HepG2 (cell line): Measurements from ENCODE around the gene LEP. TPM values are rescaled to one million over a fixed set of nuclear protein-coding genes. Genes with fewer than 3 reads are reported as not detected.

Source experiments
- DDIT3 ChIP-seq: sonication (generic); formaldehyde crosslinking; IDR thresholded peaks from 2 replicates; pipeline ENCODE4 v1.4.0; 2020; ENCODE audit warnings: mild to moderate bottlenecking, missing genetic modification reagents
- DNMT1 ChIP-seq: sonication (generic); formaldehyde crosslinking; IDR thresholded peaks from 2 replicates; pipeline ENCODE4 v1.5.1; 2020; ENCODE audit warnings: mild to moderate bottlenecking, missing genetic modification reagents
- GMEB2 ChIP-seq: IDR thresholded peaks from 2 replicates; pipeline ENCODE4 v1.6.1; 2016; ENCODE audit warnings: missing biosample characterization, missing genetic modification reagents, low read depth
- HMG20A ChIP-seq: IDR thresholded peaks from 2 replicates; pipeline ENCODE4 v1.6.1; 2016; ENCODE audit warnings: borderline replicate concordance
- HNF4A ChIP-seq: sonication (generic); formaldehyde crosslinking; IDR thresholded peaks from 2 replicates; pipeline ENCODE4 v1.4.0; 2020; ENCODE audit warnings: missing genetic modification reagents
- HOXA7 ChIP-seq: sonication (generic); formaldehyde crosslinking; IDR thresholded peaks from 2 replicates; pipeline ENCODE4 v1.8.1; 2022; ENCODE audit warnings: mild to moderate bottlenecking, missing genetic modification reagents, moderate library complexity
- HOXD1 ChIP-seq: sonication (generic); formaldehyde crosslinking; IDR thresholded peaks from 2 replicates; pipeline ENCODE4 v1.5.0; 2020; ENCODE audit warnings: missing genetic modification reagents
- IRF2 ChIP-seq: IDR thresholded peaks from 2 replicates; pipeline ENCODE4 v1.6.1; 2018; ENCODE audit warnings: missing genetic modification reagents, missing compliant biosample characterization
- KDM3A ChIP-seq: IDR thresholded peaks from 2 replicates; pipeline ENCODE4 v1.6.1; 2018; ENCODE audit warnings: low read depth, missing compliant biosample characterization
- MEF2D ChIP-seq: sonication (generic); formaldehyde crosslinking; IDR thresholded peaks from 2 replicates; pipeline ENCODE4 v1.5.1; 2020; ENCODE audit warnings: mild to moderate bottlenecking, missing genetic modification reagents
- MIER3 ChIP-seq: IDR thresholded peaks from 2 replicates; pipeline ENCODE4 v1.6.1; 2016; ENCODE audit warnings: missing compliant biosample characterization, borderline replicate concordance
- PATZ1 ChIP-seq: sonication (generic); formaldehyde crosslinking; IDR thresholded peaks from 2 replicates; pipeline ENCODE4 v1.4.0; 2020; ENCODE audit warnings: missing genetic modification reagents
- PAWR ChIP-seq: sonication (generic); formaldehyde crosslinking; IDR thresholded peaks from 2 replicates; pipeline ENCODE4 v1.4.0; 2020; ENCODE audit warnings: missing genetic modification reagents, mild to moderate bottlenecking, borderline replicate concordance
- RAD21 ChIP-seq: fragments of 450-650 bp; formaldehyde crosslinking; IDR thresholded peaks from 2 replicates; pipeline ENCODE4 v1.5.0; 2020; ENCODE audit warnings: mild to moderate bottlenecking
- ZBED4 ChIP-seq: sonication (generic); formaldehyde crosslinking; IDR thresholded peaks from 2 replicates; pipeline ENCODE4 v1.4.0; 2020; ENCODE audit warnings: missing genetic modification reagents, borderline replicate concordance
- ZFP36 ChIP-seq: fragments of 150-350 bp; IDR thresholded peaks from 2 replicates; pipeline ENCODE4 v1.6.1; 2018; ENCODE audit warnings: borderline replicate concordance, low read length, low read depth; ENCODE audit not compliant: partially characterized antibody
- ZNF800 ChIP-seq: sonication (generic); formaldehyde crosslinking; IDR thresholded peaks from 2 replicates; pipeline ENCODE4 v1.4.0; 2020; ENCODE audit warnings: missing genetic modification reagents
- polyA plus RNA-seq, 8 experiments: library from polyadenylated mRNA; depleted of rRNA in 3 of 8; stranded (reverse) in 7 of 8; unstranded in 1 of 8; fragments of >200 nt; fragmentation: Illumina TruSeq in 4 of 8; extraction: Trizol in 4 of 8; gene quantifications; 2 replicates each; pipeline versions ENCODE4 v1.2.1 to v1.2.3, GENCODE V29; 2011 to 2016; ENCODE audit warnings: low read depth in 4 of 8, missing spikeins in 1 of 8, mixed read lengths in 1 of 8; ENCODE audit not compliant: insufficient read depth in 1 of 8
- total RNA-seq, 5 experiments: library from RNA; depleted of rRNA; stranded (reverse); fragments of >200 nt; fragmentation: Illumina TruSeq; extraction: Trizol; gene quantifications; 2 replicates each; pipeline ENCODE4 v1.2.3, GENCODE V29; 2016; ENCODE audit warnings: low read depth in 1 of 5
- TF ChIP-seq, protein P1 (sequence below): IDR thresholded peaks from 2 replicates; pipeline ENCODE4 v1.6.1; 2012; ENCODE audit warnings: inconsistent platforms

LEP gene
- total and polyA plus RNA-seq, 2 of the 13 experiments (the other 11 are each of a cell fraction or from before 2014, with no cell fraction given) = 0.05 TPM; not detected in 1

DNA sequence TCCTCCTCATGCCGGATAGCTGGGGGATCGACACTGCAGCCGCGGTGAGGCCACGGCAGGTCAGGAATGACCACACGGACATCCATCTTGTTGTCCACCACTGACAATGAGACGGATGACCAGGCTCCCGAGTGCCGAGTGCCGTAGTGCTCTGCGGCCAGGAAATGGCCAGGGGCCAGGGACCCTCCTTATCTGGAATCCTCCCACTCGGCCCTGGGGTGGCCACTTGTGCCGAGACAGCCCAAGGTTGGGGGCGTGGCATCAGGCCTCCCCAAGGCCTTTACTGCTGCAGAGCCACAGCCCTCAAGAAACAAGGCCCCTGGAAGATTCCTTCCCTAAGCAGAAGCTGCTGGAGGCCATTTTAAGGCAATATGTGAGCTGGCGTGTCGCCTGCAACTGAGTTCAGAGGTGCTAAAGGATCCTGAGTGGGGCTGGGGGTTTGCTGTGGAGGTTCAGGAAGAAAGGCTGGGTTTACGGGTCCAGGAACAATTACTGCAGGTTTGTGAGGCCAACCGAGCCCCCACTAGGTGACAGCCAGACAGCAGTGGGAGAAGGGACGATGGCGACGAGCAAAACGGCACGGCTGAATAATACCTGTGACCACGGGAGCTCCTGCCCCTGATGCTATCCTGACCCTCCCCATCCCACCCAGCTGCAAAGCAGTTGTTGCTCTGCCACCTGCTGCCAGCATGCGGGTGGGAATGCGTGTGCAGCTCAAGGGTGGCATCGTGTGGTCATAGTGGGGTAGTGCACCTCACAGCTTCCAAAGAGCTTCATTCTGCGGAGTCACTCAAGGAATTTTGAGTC, 31.6 kb upstream of the LEP start (continued):
- no peak for TF ChIP-seq ZBED4 (CRISPR knock-in tag)
- TF ChIP-seq ZNF800 (CRISPR knock-in tag) = no peak
- no peak for TF ChIP-seq HOXA7 (CRISPR knock-in tag)
- TF ChIP-seq MIER3 (CRISPR knock-in tag) = no peak
- peak; percentile 55 for TF ChIP-seq PATZ1 (CRISPR knock-in tag)
- TF ChIP-seq HOXD1 = no peak
- TF ChIP-seq, protein P1, sequence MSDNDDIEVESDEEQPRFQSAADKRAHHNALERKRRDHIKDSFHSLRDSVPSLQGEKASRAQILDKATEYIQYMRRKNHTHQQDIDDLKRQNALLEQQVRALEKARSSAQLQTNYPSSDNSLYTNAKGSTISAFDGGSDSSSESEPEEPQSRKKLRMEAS = peak; percentile 71; the same call in 1 of the 2 replicates
- no peak for TF ChIP-seq HNF4A (CRISPR knock-in tag)
- no peak for TF ChIP-seq ZFP36
- no peak for TF ChIP-seq DNMT1 (CRISPR knock-in tag)
- TF ChIP-seq RAD21 (CRISPR knock-in tag) = peak; percentile 95
- no peak for TF ChIP-seq GMEB2 (CRISPR knock-in tag)
- TF ChIP-seq HMG20A = no peak
- 0 out of 2 replicates have a peak, but pooled peaks have one; percentile 49 for TF ChIP-seq KDM3A (CRISPR knock-in tag)
- TF ChIP-seq IRF2 = 0 out of 2 replicates have a peak, but pooled peaks have one; percentile 58
- no peak for TF ChIP-seq DDIT3 (CRISPR knock-in tag)
- TF ChIP-seq MEF2D (CRISPR knock-in tag) = no peak
- no peak for TF ChIP-seq PAWR
